ENCODE results near the gene TOR1A.

Gene TOR1A

DNA sequence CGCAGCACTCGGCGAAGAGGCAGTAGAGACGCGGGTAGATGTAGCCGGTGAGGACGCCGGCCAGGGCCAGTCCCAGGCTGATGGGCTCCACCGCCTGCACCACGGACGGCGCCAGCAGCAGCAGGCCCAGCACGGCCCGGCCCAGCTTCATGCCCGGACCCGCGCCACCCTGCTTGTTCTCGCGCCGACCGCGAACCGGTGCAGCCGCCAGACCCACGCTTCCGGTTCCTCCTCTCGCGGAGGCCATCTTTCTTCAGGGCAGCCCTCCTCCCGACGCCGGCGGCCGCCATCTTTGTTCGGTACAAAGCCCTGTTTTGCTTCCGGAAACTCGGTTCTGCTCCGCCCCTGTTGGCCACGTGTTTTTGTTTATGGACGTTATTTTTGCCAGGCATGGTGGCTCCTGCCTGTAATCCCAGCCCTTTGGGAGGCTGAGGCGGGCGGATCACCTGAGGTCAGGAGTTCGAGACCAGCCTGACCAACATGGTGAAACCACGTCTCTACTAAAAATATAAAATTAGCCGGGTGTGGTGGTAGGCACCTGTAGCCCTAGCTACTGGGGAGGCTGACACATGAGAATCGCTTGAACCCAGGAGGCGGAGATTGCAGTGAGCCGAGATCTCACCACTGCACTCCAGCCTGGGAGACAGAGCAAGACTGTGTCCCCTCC, at the start of gene TOR1A:
TSS of gene TOR1A (minus strand) at position 202 of the 667 bp plus-strand sequence. CDS start at position 151, 51 bp downstream.
- FAIRE-seq: peak; percentile 79

GRCh38 chr9:129871046-129871445, 47.1 kb upstream of the TOR1A start:
- FAIRE-seq: no peak

DNA sequence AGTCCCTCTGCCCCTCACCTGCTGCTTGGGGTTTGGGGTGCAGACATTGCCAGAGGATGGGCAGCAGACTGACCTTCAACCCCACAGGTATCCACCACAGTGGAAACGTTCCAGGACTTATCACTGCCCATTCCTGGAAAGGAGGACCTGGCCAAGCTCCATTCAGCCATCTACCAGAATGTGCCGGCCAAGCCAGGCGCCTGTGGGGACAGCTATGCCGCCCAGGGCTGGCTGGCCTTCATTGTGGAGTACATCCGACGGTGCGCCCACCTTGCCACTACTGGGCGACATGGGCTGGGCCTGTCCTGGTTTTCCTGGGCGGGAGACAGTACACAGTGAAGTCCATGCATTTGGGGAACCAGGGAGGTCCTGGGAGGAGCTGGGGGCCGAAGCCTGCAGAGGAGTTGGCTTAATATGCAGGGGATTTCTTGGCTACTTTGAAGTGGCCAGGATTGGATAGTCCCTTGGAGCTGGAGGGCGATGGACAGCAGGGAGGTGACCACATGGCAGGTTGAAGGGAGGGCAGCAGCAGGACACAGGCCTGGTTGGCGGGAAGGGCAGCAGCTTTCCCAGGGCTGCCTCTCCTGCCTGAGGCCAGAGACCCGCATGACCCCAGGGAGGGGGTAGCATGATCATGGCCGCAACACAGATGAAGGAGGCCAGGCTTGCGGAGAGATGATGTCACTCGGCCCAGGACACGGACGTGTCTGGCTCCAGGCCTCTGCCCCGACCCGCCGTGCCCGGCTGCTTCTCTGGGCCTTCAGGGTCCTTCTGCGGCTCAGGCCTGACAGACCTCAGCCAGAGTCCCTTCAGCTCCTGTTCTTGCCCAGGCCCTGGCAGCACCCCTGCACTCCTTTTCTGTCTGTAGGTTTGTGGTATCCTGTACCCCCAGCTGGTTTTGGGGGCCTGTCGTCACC, 45.9 kb upstream of the TOR1A start:
- no peak for FAIRE-seq

- no peak for FAIRE-seq
Observed at GRCh38 chr9:129868872-129869486, 45.0 kb upstream of the TOR1A start.

GRCh38 chr9:129868023-129868871, 44.3 kb upstream of the TOR1A start:
- no peak for FAIRE-seq

- no peak for FAIRE-seq
Observed at GRCh38 chr9:129867136-129868022, 43.4 kb upstream of the TOR1A start.

GRCh38 chr9:129866394-129867135, 42.6 kb upstream of the TOR1A start:
- no peak for FAIRE-seq

GRCh38 chr9:129865668-129866320, 41.9 kb upstream of the TOR1A start:
- FAIRE-seq: no peak

GRCh38 chr9:129864991-129865647, 41.2 kb upstream of the TOR1A start:
- FAIRE-seq: no peak

GRCh38 chr9:129863059-129863690, 39.2 kb upstream of the TOR1A start:
- no peak for FAIRE-seq

- no peak for FAIRE-seq
Observed at GRCh38 chr9:129861447-129861827, 37.5 kb upstream of the TOR1A start.

DNA sequence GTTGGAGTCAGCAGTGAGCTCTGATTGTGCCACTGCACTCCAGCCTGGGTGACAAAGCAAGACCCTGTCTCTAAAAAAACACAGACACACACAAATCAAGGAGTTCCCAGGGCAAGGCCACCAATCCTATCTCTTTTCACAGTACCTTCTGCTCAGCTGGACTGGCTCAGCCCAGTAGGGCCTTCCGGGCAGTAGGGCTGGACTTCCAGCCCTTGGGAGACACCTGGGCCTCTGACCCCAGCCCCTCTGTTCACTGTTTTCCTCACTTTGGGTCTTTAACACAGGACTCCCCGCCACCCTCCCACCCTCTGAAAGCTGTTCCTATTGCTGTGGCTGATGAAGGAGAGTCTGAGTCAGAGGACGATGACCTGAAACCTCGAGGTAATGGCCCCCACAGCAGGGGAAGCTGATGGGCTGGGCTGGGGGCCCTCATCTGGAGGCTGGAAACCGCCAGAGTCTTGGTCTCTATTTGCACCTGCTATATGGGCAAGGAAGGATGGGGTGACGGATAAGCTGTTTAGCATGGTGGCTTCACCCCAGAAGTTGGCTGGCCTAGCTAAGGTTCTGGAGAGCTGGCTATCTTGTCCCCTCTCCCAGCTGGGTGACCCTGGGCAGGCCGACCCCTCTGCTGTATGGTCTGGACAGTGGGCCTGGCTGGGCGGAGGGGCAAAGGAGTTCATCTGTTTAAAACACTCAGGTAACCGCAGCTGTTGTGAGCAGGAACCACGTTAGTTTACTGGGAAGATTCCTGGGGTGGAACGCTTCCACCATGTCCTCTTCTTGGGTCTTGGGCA, 36.9 kb upstream of the TOR1A start:
- no peak for FAIRE-seq

- FAIRE-seq: no peak
Observed at GRCh38 chr9:129858167-129858962, 34.4 kb upstream of the TOR1A start.

DNA sequence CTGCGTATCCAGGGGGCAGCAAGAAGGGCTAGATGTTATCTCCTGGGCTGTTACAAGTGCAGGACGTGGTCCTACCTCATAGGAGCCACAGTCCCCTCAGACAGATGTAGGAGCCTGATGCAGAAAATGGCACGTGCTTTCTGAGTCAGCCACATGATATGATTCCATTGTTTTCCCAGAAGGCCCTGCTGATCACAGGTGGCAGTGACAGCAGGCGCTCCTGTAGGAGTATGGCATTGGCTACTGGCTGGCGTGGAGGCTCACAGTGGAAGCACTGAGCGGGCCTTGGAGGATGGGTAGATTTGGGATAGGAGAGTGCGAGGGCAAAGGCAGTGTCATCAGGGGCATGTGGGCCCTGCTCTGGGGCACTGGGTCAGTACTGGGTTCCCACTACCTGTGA, 33.3 kb upstream of the TOR1A start:
- FAIRE-seq: no peak

- FAIRE-seq: no peak
Observed at GRCh38 chr9:129854588-129855110, 30.7 kb upstream of the TOR1A start.

DNA sequence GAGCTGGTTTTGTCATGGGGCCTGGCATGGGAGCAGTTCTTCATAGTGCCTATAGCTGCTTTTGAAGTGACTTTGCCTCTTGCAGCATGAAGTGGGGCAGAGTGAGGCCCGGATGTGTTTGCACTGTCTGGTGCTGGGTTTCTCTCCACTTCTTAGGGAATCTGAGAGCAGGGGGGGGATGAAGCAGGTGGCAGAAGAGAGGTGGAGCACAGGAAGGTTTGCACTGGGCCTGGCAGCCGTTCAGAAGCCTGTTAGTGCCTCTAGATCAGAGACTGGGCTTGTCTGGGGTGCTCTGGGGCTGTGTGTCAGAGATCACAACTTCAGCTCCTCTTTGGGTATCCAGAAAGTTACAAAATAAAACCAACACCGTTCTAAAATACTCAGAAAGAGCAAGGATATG, 29.7 kb upstream of the TOR1A start:
- no peak for FAIRE-seq

DNA sequence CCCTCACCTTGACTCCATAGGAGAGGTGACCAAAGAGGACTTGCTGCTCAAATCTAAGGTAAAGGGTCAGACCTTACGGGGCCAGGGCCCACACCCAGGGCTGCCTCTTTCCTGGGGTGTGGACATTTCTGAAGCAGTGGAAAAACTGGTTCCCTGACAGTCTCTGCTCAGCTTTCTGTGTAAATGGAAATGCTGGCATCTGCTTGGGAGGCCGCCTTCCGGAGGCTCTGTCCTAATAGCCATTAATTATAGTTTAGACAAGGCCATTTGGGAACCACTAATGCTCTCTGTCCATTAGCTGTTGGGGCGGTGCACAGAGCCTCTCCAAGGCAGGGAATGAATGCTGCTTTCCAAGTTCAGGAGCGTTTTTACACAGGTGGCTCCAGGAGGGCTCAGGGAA, 28.6 kb upstream of the TOR1A start:
- no peak for FAIRE-seq

Data from A204.1 (cell line).